ENCODE data around the gene CACHD1.

DNA sequence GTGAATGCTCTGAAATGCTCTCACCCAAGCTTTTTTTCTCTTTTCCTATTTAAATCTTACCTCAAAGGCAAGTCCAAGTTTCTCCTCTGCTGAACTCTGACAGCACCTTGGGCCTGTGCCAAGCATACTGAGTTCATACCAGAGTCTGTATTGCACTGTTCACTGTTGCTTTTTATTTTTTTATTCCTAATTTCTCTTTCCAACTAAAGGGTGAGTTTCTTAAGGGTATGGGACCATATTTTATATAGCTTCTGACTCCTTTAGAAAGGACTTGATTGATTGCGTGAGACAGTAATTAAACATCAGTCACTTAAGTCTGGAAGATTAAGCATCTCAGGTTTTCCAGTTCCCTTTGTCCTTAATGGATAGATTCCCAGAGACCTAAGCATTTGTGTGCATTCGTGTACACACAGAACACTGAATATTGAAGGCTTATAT is 69.9 kb downstream of the CACHD1 start:
- TF ChIP-seq, protein P1, sequence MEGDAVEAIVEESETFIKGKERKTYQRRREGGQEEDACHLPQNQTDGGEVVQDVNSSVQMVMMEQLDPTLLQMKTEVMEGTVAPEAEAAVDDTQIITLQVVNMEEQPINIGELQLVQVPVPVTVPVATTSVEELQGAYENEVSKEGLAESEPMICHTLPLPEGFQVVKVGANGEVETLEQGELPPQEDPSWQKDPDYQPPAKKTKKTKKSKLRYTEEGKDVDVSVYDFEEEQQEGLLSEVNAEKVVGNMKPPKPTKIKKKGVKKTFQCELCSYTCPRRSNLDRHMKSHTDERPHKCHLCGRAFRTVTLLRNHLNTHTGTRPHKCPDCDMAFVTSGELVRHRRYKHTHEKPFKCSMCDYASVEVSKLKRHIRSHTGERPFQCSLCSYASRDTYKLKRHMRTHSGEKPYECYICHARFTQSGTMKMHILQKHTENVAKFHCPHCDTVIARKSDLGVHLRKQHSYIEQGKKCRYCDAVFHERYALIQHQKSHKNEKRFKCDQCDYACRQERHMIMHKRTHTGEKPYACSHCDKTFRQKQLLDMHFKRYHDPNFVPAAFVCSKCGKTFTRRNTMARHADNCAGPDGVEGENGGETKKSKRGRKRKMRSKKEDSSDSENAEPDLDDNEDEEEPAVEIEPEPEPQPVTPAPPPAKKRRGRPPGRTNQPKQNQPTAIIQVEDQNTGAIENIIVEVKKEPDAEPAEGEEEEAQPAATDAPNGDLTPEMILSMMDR (IDR thresholded peaks at IDR 0.05): no peak
- no peak for TF ChIP-seq POLR2A (IDR thresholded peaks at IDR 0.05)
- TF ChIP-seq EP300 (IDR thresholded peaks at IDR 0.05): no peak
